OCI-M2 (cell line): ENCODE data around the gene VAV2.

ENCODE experiments used
- DNase-seq: peaks from one replicate; lab custom pipeline; 2025; ENCODE audit not compliant: unreplicated experiment; lab: John Stamatoyannopoulos, UW

Gene VAV2

GRCh38 chr9:133880851-133881661 lies 111.1 kb downstream of the VAV2 start:
- DNase-seq = no peak

GRCh38 chr9:133880136-133880535 lies 112.0 kb downstream of the VAV2 start:
- no peak for DNase-seq

- no peak for DNase-seq
Measured at GRCh38 chr9:133879615-133880014, 112.5 kb downstream of the VAV2 start.

- no peak for DNase-seq
Measured at GRCh38 chr9:133878402-133878801, 113.7 kb downstream of the VAV2 start.

- no peak for DNase-seq
Measured at GRCh38 chr9:133877967-133878366, 114.2 kb downstream of the VAV2 start.

- DNase-seq = no peak
Measured at GRCh38 chr9:133877327-133877726, 114.8 kb downstream of the VAV2 start.

GRCh38 chr9:133876836-133877235 lies 115.3 kb downstream of the VAV2 start:
- no peak for DNase-seq

GRCh38 chr9:133876144-133876543 lies 116.0 kb downstream of the VAV2 start:
- no peak for DNase-seq

GRCh38 chr9:133875131-133875530 lies 117.0 kb downstream of the VAV2 start:
- no peak for DNase-seq

GRCh38 chr9:133874659-133875058 lies 117.5 kb downstream of the VAV2 start:
- no peak for DNase-seq

GRCh38 chr9:133874060-133874657 lies 118.0 kb downstream of the VAV2 start:
- DNase-seq = no peak

GRCh38 chr9:133873461-133873891 lies 118.6 kb downstream of the VAV2 start:
- DNase-seq = no peak

GRCh38 chr9:133873009-133873408 lies 119.1 kb downstream of the VAV2 start:
- no peak for DNase-seq

GRCh38 chr9:133870598-133871595 lies 121.2 kb downstream of the VAV2 start:
- no peak for DNase-seq

GRCh38 chr9:133869674-133870405 lies 122.3 kb downstream of the VAV2 start:
- DNase-seq = peak; percentile 6

GRCh38 chr9:133868203-133868602 lies 123.9 kb downstream of the VAV2 start:
- no peak for DNase-seq

- no peak for DNase-seq
Measured at GRCh38 chr9:133866946-133867345, 125.2 kb downstream of the VAV2 start.

- no peak for DNase-seq
Measured at GRCh38 chr9:133864011-133864410, 128.1 kb downstream of the VAV2 start.

GRCh38 chr9:133863257-133863592 lies 128.9 kb downstream of the VAV2 start:
- DNase-seq = no peak

GRCh38 chr9:133862585-133863256 lies 129.4 kb downstream of the VAV2 start:
- no peak for DNase-seq
